K562 (cell line): ENCODE data around the gene SPHKAP. TPM values are rescaled to one million over a fixed set of nuclear protein-coding genes. Genes with fewer than 3 reads are reported as not detected.

ENCODE experiments used
- ATAC-seq: fragments of 200-7000 bp; cut with Tn5 transposase; 3 replicates; pipeline ENCODE4 v1.9.1; 2020; ENCODE audit warnings: moderate library complexity
- BruUV-seq: library from RNA; stranded (reverse); fragments of 400-500 nt; replicated peaks from 2 replicates; lab custom pipeline; 2021; lab: Mats Ljungman, UMichigan
- CTCF ChIA-PET: fragments of 300-600 bp; formaldehyde crosslinking; extraction: SDS; loops from one replicate; lab custom pipeline; 2021; ENCODE audit warnings: low intra/inter-chr PET ratio; lab: Yijun Ruan, JAX
- POLR2A ChIA-PET: fragments of 300-600, 350-650 bp; sonication (Branson Sonifier 250); formaldehyde crosslinking; extraction: SDS; loops from one replicate; lab custom pipeline; 2021; ENCODE audit warnings: antibody characterized with exemption, inconsistent platforms; lab: Yijun Ruan, JAX
- DNase-seq, 4 experiments: peaks; one replicate each; pipeline versions ENCODE4 v3.0.0 to v3.0.0-alpha.2; 2011 to 2018; ENCODE audit warnings: low spot score in 3 of 4, mixed read lengths in 3 of 4; ENCODE audit errors: extremely low read depth in 1 of 4
- FAIRE-seq: peaks from 2 replicates; lab custom pipeline; 2011; peaks lifted over from hg19 to GRCh38; lab: Jason Lieb, UNC
- H2AFZ ChIP-seq: 2 replicates; pipeline ENCODE4 v1.6.0; 2011; ENCODE audit warnings: low read depth, low read length, control low read depth, inconsistent platforms
- H3K27ac ChIP-seq: fragments of 200-600 bp; 3 replicates; pipeline ENCODE4 v1.8.0; 2011; ENCODE audit warnings: low read depth, mild to moderate bottlenecking, control low read depth, inconsistent platforms, low read length, moderate library complexity, mixed read lengths; ENCODE audit errors: extremely low read depth
- H3K27me3 ChIP-seq, 2 experiments: fragments of 300-600 bp in 1 of 2; 2 replicates in 1 of 2; 3 replicates in 1 of 2; pipeline versions ENCODE4 v1.6.0 to v1.8.0; 2011; ENCODE audit warnings: inconsistent platforms in 2 of 2, low read length in 2 of 2, mild to moderate bottlenecking in 1 of 2, mixed read lengths in 1 of 2, moderate library complexity in 1 of 2; ENCODE audit not compliant: control insufficient read depth in 2 of 2, insufficient read depth in 2 of 2
- H3K36me3 ChIP-seq: fragments of 300-600 bp; 3 replicates; pipeline ENCODE4 v1.8.0; 2011; ENCODE audit warnings: mild to moderate bottlenecking, low read length, inconsistent platforms; ENCODE audit not compliant: control insufficient read depth, insufficient read depth
- H3K4me1 ChIP-seq, 2 experiments: fragments of 200-600 bp in 1 of 2; replicated peaks in 1 of 2; 2 replicates in 1 of 2; 3 replicates in 1 of 2; pipeline versions ENCODE4 v1.5.1 to v1.8.0; 2011; ENCODE audit warnings: inconsistent platforms in 2 of 2, low read length in 2 of 2, mild to moderate bottlenecking in 1 of 2, mixed read lengths in 1 of 2, moderate library complexity in 1 of 2; ENCODE audit not compliant: control insufficient read depth in 2 of 2, insufficient read depth in 2 of 2
- H3K4me2 ChIP-seq: 2 replicates; pipeline ENCODE4 v1.6.1; 2011; ENCODE audit warnings: low read length, control low read depth, inconsistent platforms, mixed read lengths; ENCODE audit not compliant: insufficient read depth
- H3K4me3 ChIP-seq: fragments of 200-600 bp; sonication (generic), shearing (Covaris generic); 2 replicates; pipeline ENCODE4 v1.5.1; 2016; ENCODE audit warnings: control low read depth, inconsistent platforms
- H3K79me2 ChIP-seq: fragments of 200-600 bp; 3 replicates; pipeline ENCODE4 v1.8.0; 2011; ENCODE audit warnings: low read length, inconsistent platforms; ENCODE audit not compliant: control insufficient read depth, insufficient read depth
- H3K9ac ChIP-seq, 2 experiments: 2 replicates each; pipeline versions ENCODE4 v1.6.0 to v1.6.1; 2011; ENCODE audit warnings: low read depth in 2 of 2, low read length in 2 of 2, control low read depth in 1 of 2, inconsistent platforms in 1 of 2, mild to moderate bottlenecking in 1 of 2, mixed read lengths in 1 of 2; ENCODE audit not compliant: insufficient read depth in 1 of 2
- H3K9me1 ChIP-seq: one replicate; pipeline ENCODE4 v1.6.0; 2011; ENCODE audit warnings: inconsistent platforms, mild to moderate bottlenecking, low read length, moderate library complexity; ENCODE audit not compliant: control insufficient read depth, insufficient read depth
- H3K9me3 ChIP-seq: replicated peaks from 2 replicates; pipeline ENCODE4 v1.5.1; 2011; ENCODE audit warnings: low read depth, low read length, inconsistent platforms; ENCODE audit not compliant: control insufficient read depth, insufficient read depth
- H4K20me1 ChIP-seq: replicated peaks from 2 replicates; pipeline ENCODE4 v1.6.1; 2011; ENCODE audit warnings: low read length, inconsistent platforms, mixed read lengths; ENCODE audit not compliant: control insufficient read depth, insufficient read depth
- DIDO1 ChIP-seq: fragments of 450-650 bp; IDR thresholded peaks from 2 replicates; pipeline ENCODE4 v1.6.1; 2016; ENCODE audit warnings: low read depth, missing biosample characterization, missing genetic modification characterization
- FOXA3 ChIP-seq, 2 experiments: fragments of 450-650 bp in 1 of 2; sonication (generic) in 1 of 2; formaldehyde crosslinking; IDR thresholded peaks in 1 of 2; conservative IDR thresholded peaks in 1 of 2; 2 replicates each; pipeline versions ENCODE4 v1.4.0 to v1.8.0; 2020 to 2022; ENCODE audit warnings: mild to moderate bottlenecking in 2 of 2, missing genetic modification reagents in 1 of 2
- NUFIP1 ChIP-seq: fragments of 450-650 bp; IDR thresholded peaks from 2 replicates; pipeline ENCODE4 v1.6.1; 2018; ENCODE audit not compliant: partially characterized antibody
- WGBS: fragments of 100-300 bp; shearing (Covaris generic); methylation state at CpG from one replicate; pipeline ENCODE4 v1.1.6; 2016; ENCODE audit warnings: low coverage, mixed read lengths; ENCODE audit not compliant: insufficient coverage; ENCODE audit errors: missing lambda C conversion rate; 5-methylcytosine and 5-hydroxymethylcytosine counted together
- in situ Hi-C: fragments of 300-500 bp; cut with MboI; formaldehyde crosslinking; loops from 4 replicates; pipeline ENCODE4 v1.15.0; 2018; ENCODE audit warnings: inconsistent platforms, mixed read lengths
- intact Hi-C: fragments of 100-400 bp; cut with micrococcal nuclease; formaldehyde crosslinking; loops from 2 replicates; pipeline ENCODE4 v1.14.2; 2022
- polyA plus RNA-seq, 8 experiments: library from polyadenylated mRNA; depleted of rRNA in 4 of 8; stranded (reverse) in 5 of 8; unstranded in 3 of 8; fragments of >200 nt; fragmentation: Nextera tagmentation in 2 of 8; fragmentation: Illumina TruSeq in 1 of 8; extraction: Ambion mirVana in 2 of 8; extraction: Trizol in 1 of 8; gene quantifications; 2 replicates each; pipeline versions ENCODE4 v1.2.1 to v1.2.3, GENCODE V29; 2011 to 2014; ENCODE audit warnings: inconsistent platforms in 1 of 8, missing spikeins in 1 of 8
- total RNA-seq, 7 experiments: library from RNA; depleted of rRNA in 6 of 7; stranded (reverse); fragments of >200 nt in 6 of 7; fragmentation: Illumina TruSeq in 2 of 7; extraction: Trizol in 2 of 7; gene quantifications; 2 replicates each; pipeline versions ENCODE4 v1.2.1 to v1.2.3, GENCODE V29; 2011 to 2021; ENCODE audit warnings: low replicate concordance in 1 of 7
- TF ChIP-seq, protein P1 (sequence below): fragments of 250-450 bp; sonication (Bioruptor Pico); IDR thresholded peaks from 2 replicates; pipeline ENCODE4 v1.4.0; 2020; ENCODE audit warnings: mild to moderate bottlenecking, moderate library complexity

SPHKAP gene
- total and polyA plus RNA-seq, 9 of the 15 experiments (the other 6 are each of a cell fraction or from before 2014, with no cell fraction given): not detected

DNA sequence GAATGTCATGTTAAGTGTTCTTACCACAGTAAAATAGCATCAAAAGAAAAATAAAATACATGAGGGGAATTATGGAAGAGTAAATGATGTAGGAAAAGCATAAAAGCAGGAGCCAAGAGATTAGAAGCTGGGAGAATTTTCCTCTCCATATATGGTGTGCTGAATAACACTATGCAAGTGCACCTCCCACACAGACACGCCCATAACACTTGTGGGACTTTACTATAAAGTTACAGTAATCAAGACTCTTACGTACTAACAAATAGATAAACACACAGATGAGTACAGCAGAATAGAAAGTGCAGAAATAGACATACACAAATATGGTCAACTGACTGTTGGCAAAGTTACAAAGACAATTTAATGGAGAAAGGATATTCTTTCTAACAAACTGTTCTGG, 16.0 kb upstream of the SPHKAP start:
- in situ Hi-C loops (no loop called here), intact Hi-C loops (no loop called here)
- FAIRE-seq (no peak), ATAC-seq (no peak), DNase-seq (no peak)
- no peaks in the 10 kb centered on the region for H3K9me1 ChIP-seq
- ChIA-PET POLR2A (no interaction called here), CTCF (no interaction called here)
- no peaks in the 10 kb centered on the region for H3K9me3 ChIP-seq
- no peaks in the 10 kb centered on the region for H4K20me1 ChIP-seq
- no peak overlapping the region for H3K4me2 ChIP-seq
- H2AFZ ChIP-seq: no peak overlapping the region
- TF ChIP-seq, protein P1, sequence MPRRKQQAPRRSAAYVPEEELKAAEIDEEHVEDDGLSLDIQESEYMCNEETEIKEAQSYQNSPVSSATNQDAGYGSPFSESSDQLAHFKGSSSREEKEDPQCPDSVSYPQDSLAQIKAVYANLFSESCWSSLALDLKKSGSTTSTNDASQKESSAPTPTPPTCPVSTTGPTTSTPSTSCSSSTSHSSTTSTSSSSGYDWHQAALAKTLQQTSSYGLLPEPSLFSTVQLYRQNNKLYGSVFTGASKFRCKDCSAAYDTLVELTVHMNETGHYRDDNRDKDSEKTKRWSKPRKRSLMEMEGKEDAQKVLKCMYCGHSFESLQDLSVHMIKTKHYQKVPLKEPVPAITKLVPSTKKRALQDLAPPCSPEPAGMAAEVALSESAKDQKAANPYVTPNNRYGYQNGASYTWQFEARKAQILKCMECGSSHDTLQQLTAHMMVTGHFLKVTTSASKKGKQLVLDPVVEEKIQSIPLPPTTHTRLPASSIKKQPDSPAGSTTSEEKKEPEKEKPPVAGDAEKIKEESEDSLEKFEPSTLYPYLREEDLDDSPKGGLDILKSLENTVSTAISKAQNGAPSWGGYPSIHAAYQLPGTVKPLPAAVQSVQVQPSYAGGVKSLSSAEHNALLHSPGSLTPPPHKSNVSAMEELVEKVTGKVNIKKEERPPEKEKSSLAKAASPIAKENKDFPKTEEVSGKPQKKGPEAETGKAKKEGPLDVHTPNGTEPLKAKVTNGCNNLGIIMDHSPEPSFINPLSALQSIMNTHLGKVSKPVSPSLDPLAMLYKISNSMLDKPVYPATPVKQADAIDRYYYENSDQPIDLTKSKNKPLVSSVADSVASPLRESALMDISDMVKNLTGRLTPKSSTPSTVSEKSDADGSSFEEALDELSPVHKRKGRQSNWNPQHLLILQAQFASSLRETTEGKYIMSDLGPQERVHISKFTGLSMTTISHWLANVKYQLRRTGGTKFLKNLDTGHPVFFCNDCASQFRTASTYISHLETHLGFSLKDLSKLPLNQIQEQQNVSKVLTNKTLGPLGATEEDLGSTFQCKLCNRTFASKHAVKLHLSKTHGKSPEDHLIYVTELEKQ (CRISPR knock-in tag): no peak
- no peak for TF ChIP-seq NUFIP1
- no peak for TF ChIP-seq DIDO1 (tag)
- no peak for TF ChIP-seq FOXA3 (CRISPR knock-in tag; conservative IDR thresholded peaks at IDR 0.05 in 1 of 2, IDR thresholded peaks at IDR 0.05 in 1 of 2)
- no peak overlapping the region for H3K9ac ChIP-seq
- 0% methylated on average over 2 of the region's 2 CpGs for WGBS
- H3K4me1 ChIP-seq: no peaks in the 10 kb centered on the region
- H3K4me3 ChIP-seq: no peak overlapping the region
- no peaks in the 10 kb centered on the region for H3K79me2 ChIP-seq
- H3K27me3 ChIP-seq: no peaks in the 10 kb centered on the region
- H3K27ac ChIP-seq: no peak overlapping the region
- no TSS peak for BruUV-seq
- no peaks in the 10 kb centered on the region for H3K36me3 ChIP-seq
